DOHH2 (cell line): ENCODE results near the gene F8.

Experiments
- H3F3A ChIP-seq: fragments of 200-600 bp; sonication (generic), shearing (Covaris generic); 2 replicates; pipeline ENCODE4 v1.6.0; 2016; ENCODE audit warnings: antibody characterized with exemption, mild to moderate bottlenecking; ENCODE audit not compliant: control insufficient read depth, insufficient read depth
- H3K27ac ChIP-seq: fragments of 200-600 bp; sonication (generic); 2 replicates; pipeline ENCODE4 v1.5.1; 2014; ENCODE audit warnings: low read depth, mild to moderate bottlenecking, low read length, moderate library complexity
- H3K27me3 ChIP-seq: fragments of 200-600 bp; sonication (generic); 2 replicates; pipeline ENCODE4 v1.6.1; 2014; ENCODE audit warnings: mild to moderate bottlenecking, low read length, mixed read lengths; ENCODE audit not compliant: control insufficient read depth
- H3K36me3 ChIP-seq: fragments of 200-600 bp; sonication (generic); 2 replicates; pipeline ENCODE4 v1.6.1; 2014; ENCODE audit warnings: mild to moderate bottlenecking, low read length, moderate library complexity, mixed read lengths; ENCODE audit not compliant: control insufficient read depth
- H3K4me1 ChIP-seq: fragments of 200-600 bp; sonication (generic); 2 replicates; pipeline ENCODE4 v1.6.1; 2014; ENCODE audit warnings: mild to moderate bottlenecking, low read length, mixed read lengths; ENCODE audit not compliant: control insufficient read depth
- H3K4me2 ChIP-seq: fragments of 200-600 bp; sonication (generic); 2 replicates; pipeline ENCODE4 v1.6.0; 2014; ENCODE audit warnings: mild to moderate bottlenecking, low read length, moderate library complexity
- H3K4me3 ChIP-seq: fragments of 200-600 bp; sonication (generic); 2 replicates; pipeline ENCODE4 v1.5.1; 2014; ENCODE audit warnings: mild to moderate bottlenecking, low read length, mixed read lengths
- H3K79me2 ChIP-seq: fragments of 200-600 bp; sonication (generic); 2 replicates; pipeline ENCODE4 v1.6.1; 2014; ENCODE audit warnings: mild to moderate bottlenecking, low read length, mixed read lengths; ENCODE audit not compliant: control insufficient read depth
- H3K9me2 ChIP-seq: fragments of 200-600 bp; sonication (generic); replicated peaks from 2 replicates; pipeline ENCODE4 v1.6.1; 2014; ENCODE audit warnings: mild to moderate bottlenecking, low read length, mixed read lengths; ENCODE audit not compliant: control insufficient read depth
- H3K9me3 ChIP-seq: fragments of 200-600 bp; sonication (generic); 2 replicates; pipeline ENCODE4 v1.6.1; 2014; ENCODE audit warnings: antibody characterized with exemption, low read length, mixed read lengths; ENCODE audit not compliant: control insufficient read depth, insufficient read depth
- H4K20me1 ChIP-seq: fragments of 200-600 bp; sonication (generic); 2 replicates; pipeline ENCODE4 v1.6.0; 2014; ENCODE audit warnings: low read depth, mild to moderate bottlenecking, antibody characterized with exemption, low read length, moderate library complexity; ENCODE audit not compliant: control insufficient read depth, insufficient read depth
- CTCF ChIP-seq: fragments of 200-600 bp; sonication (generic); IDR thresholded peaks from one replicate; pipeline ENCODE4 v1.5.1; 2014; ENCODE audit warnings: antibody characterized with exemption, mild to moderate bottlenecking, low read depth, low read length; ENCODE audit not compliant: poor library complexity, severe bottlenecking
- EZH2phosphoT487 ChIP-seq: fragments of 200-600 bp; sonication (generic); IDR thresholded peaks from 2 replicates; pipeline ENCODE4 v1.6.1; 2017; ENCODE audit warnings: borderline replicate concordance, mild to moderate bottlenecking, antibody characterized with exemption, low read length, moderate library complexity, mixed read lengths

F8 gene

GRCh38 chrX:154991476-154991875 is 31.0 kb downstream of the F8 start:
- Histone ChIP-seq H3K27ac (no peak overlapping the region), H3K9me3 (no peaks in the 10 kb centered on the region)

GRCh38 chrX:154991039-154991438 is 31.5 kb downstream of the F8 start:
- no peaks in the 10 kb centered on the region for H3K27me3 ChIP-seq
- H3K9me3 ChIP-seq, result no peaks in the 10 kb centered on the region
- H3F3A ChIP-seq, result no peaks in the 10 kb centered on the region
- no peak overlapping the region for H3K4me2 ChIP-seq
- no peak overlapping the region for H3K4me3 ChIP-seq
- H3K9me2 ChIP-seq, result no peaks in the 10 kb centered on the region
- no peaks in the 10 kb centered on the region for H3K36me3 ChIP-seq
- no peaks in the 10 kb centered on the region for H4K20me1 ChIP-seq
- H3K27ac ChIP-seq, result no peak overlapping the region
- H3K4me1 ChIP-seq, result no peaks in the 10 kb centered on the region
- H3K79me2 ChIP-seq, result no peaks in the 10 kb centered on the region
- TF ChIP-seq CTCF (no peak), EZH2phosphoT487 (no peak)

More at GRCh38 chrX:154991476-154991875, 31.0 kb downstream of the F8 start:
- Histone ChIP-seq H3K9me2 (no peaks in the 10 kb centered on the region), H4K20me1 (no peaks in the 10 kb centered on the region), H3K27me3 (no peaks in the 10 kb centered on the region), H3K36me3 (no peaks in the 10 kb centered on the region), H3F3A (no peaks in the 10 kb centered on the region), H3K4me2 (no peak overlapping the region), H3K79me2 (no peaks in the 10 kb centered on the region), H3K4me1 (no peaks in the 10 kb centered on the region), H3K4me3 (no peak overlapping the region)
- TF ChIP-seq EZH2phosphoT487, result no peak
- TF ChIP-seq CTCF, result no peak

GRCh38 chrX:154990496-154990895 is 32.0 kb downstream of the F8 start:
- H3K36me3 ChIP-seq, result no peaks in the 10 kb centered on the region
- H3K4me3 ChIP-seq, result no peak overlapping the region
- no peaks in the 10 kb centered on the region for H3K27me3 ChIP-seq
- no peaks in the 10 kb centered on the region for H4K20me1 ChIP-seq
- H3K9me2 ChIP-seq, result no peaks in the 10 kb centered on the region
- H3K4me1 ChIP-seq, result no peaks in the 10 kb centered on the region
- H3K27ac ChIP-seq, result no peak overlapping the region
- no peaks in the 10 kb centered on the region for H3K79me2 ChIP-seq
- no peaks in the 10 kb centered on the region for H3K9me3 ChIP-seq
- H3K4me2 ChIP-seq, result no peak overlapping the region
- no peaks in the 10 kb centered on the region for H3F3A ChIP-seq
- TF ChIP-seq EZH2phosphoT487 (no peak), CTCF (no peak)

- no peaks in the 10 kb centered on the region for H3K79me2 ChIP-seq
- H3K4me2 ChIP-seq, result no peak overlapping the region
- no peaks in the 10 kb centered on the region for H3K4me1 ChIP-seq
- H3K9me3 ChIP-seq, result no peaks in the 10 kb centered on the region
- no peaks in the 10 kb centered on the region for H4K20me1 ChIP-seq
- H3K36me3 ChIP-seq, result no peaks in the 10 kb centered on the region
- H3K9me2 ChIP-seq, result no peaks in the 10 kb centered on the region
- H3K4me3 ChIP-seq, result no peak overlapping the region
- H3K27ac ChIP-seq, result no peak overlapping the region
- H3K27me3 ChIP-seq, result no peaks in the 10 kb centered on the region
- H3F3A ChIP-seq, result no peaks in the 10 kb centered on the region
- no peak for TF ChIP-seq EZH2phosphoT487
- TF ChIP-seq CTCF, result no peak
Observed at GRCh38 chrX:154988719-154989118, 33.8 kb downstream of the F8 start.
